ENCODE measurements around the gene UBL3. TPM values are rescaled to one million over a fixed set of nuclear protein-coding genes. Genes with fewer than 3 reads are reported as not detected.

The UBL3 gene
- total RNA-seq, 2 donors from 2014 or later, result 36.3 to 38.2 TPM

- Histone ChIP-seq H3K4me3 (no peak overlapping the region), H3K36me3 (no peaks in the 10 kb centered on the region), H3K4me1 (replicated peaks) (no peaks in the 10 kb centered on the region), H3K27ac (no peak overlapping the region), H3K9me3 (no peaks in the 10 kb centered on the region), H3K27me3 (replicated peaks; ENCODE audit: insufficient read depth) (no peaks in the 10 kb centered on the region)
- intact Hi-C loops (cut with DNase I), result no loop called here
- 85% methylated on average over 3 of the region's 3 CpGs for WGBS
- TF ChIP-seq CTCF (IDR thresholded peaks at IDR 0.05), result no peak
- no peak for TF ChIP-seq POLR2A (IDR thresholded peaks at IDR 0.05)
- TF ChIP-seq POLR2AphosphoS5 (IDR thresholded peaks at IDR 0.05), result no peak
- DNase-seq (ENCODE audit: low spot score), result no peak
Measured at GRCh38 chr13:29875646-29876045, 25.2 kb upstream of the UBL3 start.

- Histone ChIP-seq H3K9me3 (no peaks in the 10 kb centered on the region), H3K4me1 (replicated peaks) (no peaks in the 10 kb centered on the region), H3K27me3 (replicated peaks; ENCODE audit: insufficient read depth) (no peaks in the 10 kb centered on the region), H3K36me3 (no peaks in the 10 kb centered on the region), H3K27ac (no peak overlapping the region), H3K4me3 (no peak overlapping the region)
- DNase-seq (ENCODE audit: low spot score), result peak; percentile 19
- intact Hi-C loops (cut with DNase I), result no loop called here
- TF ChIP-seq POLR2A (IDR thresholded peaks at IDR 0.05) (no peak), POLR2AphosphoS5 (IDR thresholded peaks at IDR 0.05) (peak; percentile 53), CTCF (IDR thresholded peaks at IDR 0.05) (no peak)
- WGBS, result 29% methylated on average over 7 of the region's 7 CpGs
Measured at GRCh38 chr13:29868581-29868980, 18.2 kb upstream of the UBL3 start.

GRCh38 chr13:29865934-29866333, 15.5 kb upstream of the UBL3 start:
- Histone ChIP-seq H3K4me3 (no peak overlapping the region), H3K9me3 (no peaks in the 10 kb centered on the region), H3K27ac (no peak overlapping the region), H3K27me3 (replicated peaks; ENCODE audit: insufficient read depth) (no peaks in the 10 kb centered on the region), H3K4me1 (replicated peaks) (no peaks in the 10 kb centered on the region), H3K36me3 (no peaks in the 10 kb centered on the region)
- no peak for TF ChIP-seq POLR2AphosphoS5 (IDR thresholded peaks at IDR 0.05)
- TF ChIP-seq CTCF (IDR thresholded peaks at IDR 0.05), result no peak
- TF ChIP-seq POLR2A (IDR thresholded peaks at IDR 0.05), result no peak
- intact Hi-C loops (cut with DNase I), result no loop called here
- no peak for DNase-seq (ENCODE audit: low spot score)
- 81% methylated on average over 6 of the region's 6 CpGs for WGBS

GRCh38 chr13:29861694-29862110, 11.3 kb upstream of the UBL3 start:
- H3K4me1 ChIP-seq (replicated peaks), result no peaks in the 10 kb centered on the region
- H3K36me3 ChIP-seq, result no peaks in the 10 kb centered on the region
- intact Hi-C loops (cut with DNase I), result no loop called here
- DNase-seq (ENCODE audit: low spot score), result no peak
- no peaks in the 10 kb centered on the region for H3K27me3 ChIP-seq (replicated peaks; ENCODE audit: insufficient read depth)
- TF ChIP-seq POLR2A (IDR thresholded peaks at IDR 0.05), result no peak
- TF ChIP-seq CTCF (IDR thresholded peaks at IDR 0.05), result no peak
- TF ChIP-seq POLR2AphosphoS5 (IDR thresholded peaks at IDR 0.05), result no peak
- no peak overlapping the region for H3K4me3 ChIP-seq
- no peaks in the 10 kb centered on the region for H3K9me3 ChIP-seq
- no peak overlapping the region for H3K27ac ChIP-seq
- 94% methylated on average over 8 of the region's 8 CpGs for WGBS

GRCh38 chr13:29859971-29860370, 9.6 kb upstream of the UBL3 start:
- H3K36me3 ChIP-seq, result no peaks in the 10 kb centered on the region
- TF ChIP-seq POLR2AphosphoS5 (IDR thresholded peaks at IDR 0.05), result no peak
- no peak for TF ChIP-seq CTCF (IDR thresholded peaks at IDR 0.05)
- TF ChIP-seq POLR2A (IDR thresholded peaks at IDR 0.05), result no peak
- intact Hi-C loops (cut with DNase I), result loop anchor here (10.0 kb wide), 1 partner anchor 605 kb away; the partner anchor contains the start of gene HMGB1
- no peak overlapping the region for H3K4me3 ChIP-seq
- 87% methylated on average over 4 of the region's 4 CpGs for WGBS
- H3K27me3 ChIP-seq (replicated peaks; ENCODE audit: insufficient read depth), result no peaks in the 10 kb centered on the region
- H3K4me1 ChIP-seq (replicated peaks), result no peaks in the 10 kb centered on the region
- no peaks in the 10 kb centered on the region for H3K9me3 ChIP-seq
- H3K27ac ChIP-seq, result no peak overlapping the region
- no peak for DNase-seq (ENCODE audit: low spot score)

All from prostate gland (tissue), 2 donors.